ENCODE measurements around the gene NFATC3. TPM values are rescaled to one million over a fixed set of nuclear protein-coding genes. Genes with fewer than 3 reads are reported as not detected.

Gene NFATC3
- 100 to 1,000 TPM; 166 to 169 TPM for total RNA-seq

GRCh38 chr16:68085259-68086071, at the start of gene NFATC3:
NFATC3 (plus strand) TSS chr16:68085370; CDS start chr16:68085682, 312 bp downstream.
- ChIA-PET POLR2A (interaction anchor here (0.7 to 4.1 kb wide), 12 partner anchors 10 to 204 kb away, joined by 3 to 76 read pairs (median 6); no protein-coding TSS in a partner anchor), CTCF (interaction anchor here (1.3 to 8.4 kb wide), 9 partner anchors 8 to 150 kb away, joined by 3 to 142 read pairs (median 7); partner anchors contain the start of genes DDX28, DUS2 and PSMB10)
- Mint-ChIP-seq H3K4me1 (ENCODE audit: low read depth) (peaks cover 55% of the 10 kb centered on the region), H3K27ac (peak within 1 kb of the TSS; percentile 94), H3K27me3 (ENCODE audit: low read depth) (no peaks in the 10 kb centered on the region), H3K36me3 (ENCODE audit: low read depth) (peaks cover 40% of the 10 kb centered on the region), H3K9me3 (ENCODE audit: insufficient read depth) (no peaks in the 10 kb centered on the region), H3K4me3 (peak within 1 kb of the TSS; percentile 88)
- DNase-seq (peak; percentile 99), ATAC-seq (peak; percentile 79)

DNA sequence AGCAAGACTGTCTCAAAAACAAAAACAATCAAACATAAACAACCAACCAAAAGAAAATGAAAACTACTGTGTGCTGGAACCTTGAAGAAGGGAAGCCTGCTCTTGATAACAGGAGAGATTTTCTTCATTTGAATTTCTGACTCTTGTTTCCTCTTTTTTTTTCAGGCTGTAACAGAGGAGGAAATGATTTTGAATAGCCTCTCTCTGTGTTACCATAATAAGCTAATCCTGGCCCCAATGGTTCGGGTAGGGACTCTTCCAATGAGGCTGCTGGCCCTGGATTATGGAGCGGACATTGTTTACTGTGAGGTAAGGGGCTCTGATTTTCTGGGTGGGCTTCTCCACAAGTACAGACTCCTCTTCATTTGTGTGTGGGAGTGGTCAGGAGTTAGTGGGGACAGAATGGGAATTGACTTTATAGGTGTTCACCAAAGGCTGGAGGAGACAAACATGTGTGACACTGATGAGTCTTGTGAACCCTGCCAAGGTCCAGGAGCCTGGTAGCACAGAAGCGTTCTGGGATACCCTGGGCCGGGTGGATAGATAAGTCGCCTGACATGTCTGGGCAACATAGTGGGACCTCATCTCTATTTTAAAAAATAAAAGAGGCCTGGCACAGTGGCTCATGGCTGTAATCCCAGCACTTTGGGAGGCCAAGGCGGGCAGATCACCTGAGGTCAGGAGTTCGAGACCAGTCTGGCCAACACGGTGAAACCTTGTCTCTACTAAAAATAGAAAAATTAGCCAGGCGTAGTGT, 47.2 kb upstream of the NFATC3 start:
- peak overlapping the region; percentile 10 for H3K27ac Mint-ChIP-seq
- CTCF ChIA-PET, result interaction anchor here (4.5 kb wide), 1 partner anchor 44 kb away, joined by 30 read pairs; no protein-coding TSS in a partner anchor
- H3K27me3 Mint-ChIP-seq (ENCODE audit: low read depth), result no peaks in the 10 kb centered on the region

DNA sequence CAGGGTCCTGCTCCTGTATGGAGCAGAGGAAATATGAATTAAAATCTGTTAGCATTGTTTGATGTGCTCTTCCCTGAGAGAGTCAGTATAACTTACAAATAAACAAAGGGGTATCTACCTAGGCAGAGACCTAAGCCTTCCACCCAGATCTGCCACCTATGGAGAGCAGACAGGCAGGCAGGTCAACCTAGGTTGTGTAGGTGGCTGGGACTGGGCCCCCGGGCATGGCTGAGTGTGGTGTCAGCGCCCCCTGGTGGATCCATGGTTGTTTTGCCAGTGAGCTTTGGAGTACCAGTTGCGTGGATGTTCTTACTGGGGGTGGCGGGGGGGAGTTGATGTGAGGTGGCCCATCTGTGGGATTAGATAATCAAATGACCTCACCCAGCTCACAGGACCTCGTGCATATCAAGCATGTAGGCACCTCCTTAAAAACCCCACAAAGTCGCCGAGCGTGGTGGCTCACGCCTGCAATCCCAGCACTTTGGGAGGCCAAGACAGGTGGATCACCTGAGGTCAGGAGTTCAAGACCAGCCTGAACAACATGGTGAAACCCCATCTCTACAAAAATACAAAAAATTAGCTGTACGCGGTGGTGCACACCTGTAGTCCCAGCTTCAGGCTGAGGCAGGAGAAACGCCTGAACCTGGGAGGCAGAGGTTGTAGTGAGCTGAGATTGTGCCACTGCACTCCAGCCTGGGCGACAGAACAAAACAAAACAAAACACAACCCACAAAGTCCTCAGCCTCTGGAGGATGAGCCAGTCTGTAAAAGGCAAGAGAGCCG, 44.5 kb upstream of the NFATC3 start:
- CTCF ChIA-PET, result interaction anchor here (0.6 to 4.5 kb wide), 53 partner anchors 9 to 520 kb away, joined by 3 to 32 read pairs (median 7); partner anchors contain the start of genes DDX28, DPEP2, DPEP3 and DUS2
- Mint-ChIP-seq H3K4me3 (no peak overlapping the region), H3K27ac (peak overlapping the region; percentile 69), H3K4me1 (ENCODE audit: low read depth) (peaks cover 26% of the 10 kb centered on the region), H3K27me3 (ENCODE audit: low read depth) (no peaks in the 10 kb centered on the region), H3K9me3 (ENCODE audit: insufficient read depth) (no peaks in the 10 kb centered on the region), H3K36me3 (ENCODE audit: low read depth) (peaks cover 30% of the 10 kb centered on the region)
- DNase-seq (peak; percentile 93), ATAC-seq (peak; percentile 99)
- POLR2A ChIA-PET, result interaction anchor here (0.6 to 2.7 kb wide), 10 partner anchors 9 to 104 kb away, joined by 3 to 12 read pairs (median 3); partner anchors contain the start of genes DDX28, DUS2 and PSMB10

More for the DNA sequence above, 47.2 kb upstream of the NFATC3 start:
- no peak for DNase-seq
- ATAC-seq, result no peak
- POLR2A ChIA-PET, result interaction anchor here (1.3 kb wide), 1 partner anchor 16 kb away, joined by 5 read pairs; the partner anchor contains the start of genes DDX28 and DUS2
- Mint-ChIP-seq H3K9me3 (ENCODE audit: insufficient read depth) (no peaks in the 10 kb centered on the region), H3K4me3 (no peak overlapping the region), H3K4me1 (ENCODE audit: low read depth) (peaks cover 32% of the 10 kb centered on the region), H3K36me3 (ENCODE audit: low read depth) (peaks cover 26% of the 10 kb centered on the region)

DNA sequence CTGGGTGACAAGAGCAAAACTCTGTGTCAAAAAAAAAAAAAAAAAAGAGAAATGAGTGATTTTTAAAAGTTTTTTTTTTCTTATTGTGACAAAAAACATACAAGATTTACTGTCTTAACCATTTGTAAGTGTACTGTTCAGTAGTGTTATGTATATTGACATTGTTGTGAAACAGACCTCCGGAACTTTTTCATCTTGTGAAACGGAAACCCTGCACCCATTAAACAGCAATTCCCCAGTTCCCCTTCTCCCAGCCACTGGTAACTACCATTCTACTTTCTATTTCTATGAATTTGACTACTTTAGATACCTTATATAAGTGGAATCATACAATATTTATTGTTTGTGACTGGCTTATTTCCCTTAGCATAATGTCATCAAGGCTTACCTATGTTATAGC, 43.4 kb upstream of the NFATC3 start:
- H3K27ac Mint-ChIP-seq, result no peak overlapping the region
- DNase-seq, result no peak
- H3K4me3 Mint-ChIP-seq, result no peak overlapping the region
- CTCF ChIA-PET, result interaction anchor here (0.9 to 4.5 kb wide), 17 partner anchors 9 to 226 kb away, joined by 3 to 32 read pairs (median 8); partner anchors contain the start of genes DPEP2, DPEP3 and PSMB10
- POLR2A ChIA-PET, result interaction anchor here (2.7 kb wide), 1 partner anchor 106 kb away, joined by 12 read pairs; the partner anchor contains the start of gene PSMB10
- peaks cover 31% of the 10 kb centered on the region for H3K36me3 Mint-ChIP-seq (ENCODE audit: low read depth)
- ATAC-seq, result no peak
- H3K4me1 Mint-ChIP-seq (ENCODE audit: low read depth), result peaks cover 28% of the 10 kb centered on the region
- H3K9me3 Mint-ChIP-seq (ENCODE audit: insufficient read depth), result no peaks in the 10 kb centered on the region
- H3K27me3 Mint-ChIP-seq (ENCODE audit: low read depth), result no peaks in the 10 kb centered on the region

GRCh38 chr16:68046106-68046505, 39.1 kb upstream of the NFATC3 start:
- DNase-seq (no peak), ATAC-seq (no peak)
- peaks cover 35% of the 10 kb centered on the region for H3K36me3 Mint-ChIP-seq (ENCODE audit: low read depth)
- H3K9me3 Mint-ChIP-seq (ENCODE audit: insufficient read depth), result no peaks in the 10 kb centered on the region
- no peak overlapping the region for H3K4me3 Mint-ChIP-seq
- ChIA-PET POLR2A (no interaction called here), CTCF (interaction anchor here (1.4 to 2.4 kb wide), 2 partner anchors 15 to 18 kb away, joined by 4 to 5 read pairs; no protein-coding TSS in a partner anchor)
- H3K27me3 Mint-ChIP-seq (ENCODE audit: low read depth), result no peaks in the 10 kb centered on the region
- H3K4me1 Mint-ChIP-seq (ENCODE audit: low read depth), result peaks cover 5% of the 10 kb centered on the region
- H3K27ac Mint-ChIP-seq, result no peak overlapping the region

DNA sequence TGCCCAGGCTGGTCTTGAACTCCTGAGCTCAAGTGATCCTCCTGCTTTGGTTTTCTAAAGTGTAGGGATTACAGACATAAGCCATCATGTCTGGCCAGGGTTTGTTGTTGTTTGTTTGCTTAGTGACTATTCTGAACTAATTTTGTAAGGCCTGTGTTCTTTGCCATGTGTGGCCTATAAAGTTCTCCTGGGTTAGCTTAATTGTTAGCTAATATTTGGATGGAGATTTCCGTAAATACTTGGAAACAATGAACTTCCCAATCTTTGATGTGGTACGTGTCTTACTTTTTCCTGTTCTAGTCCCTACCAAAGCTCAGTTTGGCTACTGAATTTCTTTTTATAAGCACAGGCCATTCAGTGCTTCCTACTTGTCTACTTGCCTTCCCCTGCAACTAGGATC, 37.2 kb upstream of the NFATC3 start:
- H3K4me3 Mint-ChIP-seq, result no peak overlapping the region
- ChIA-PET CTCF (interaction anchor here (1.2 to 1.5 kb wide), 2 partner anchors 16 to 25 kb away, joined by 4 to 5 read pairs; partner anchors contain the start of genes DDX28 and DUS2), POLR2A (interaction anchor here (0.7 to 1.3 kb wide), 2 partner anchors 12 to 134 kb away, joined by 4 to 5 read pairs; no protein-coding TSS in a partner anchor)
- peaks cover 41% of the 10 kb centered on the region for H3K36me3 Mint-ChIP-seq (ENCODE audit: low read depth)
- no peaks in the 10 kb centered on the region for H3K27me3 Mint-ChIP-seq (ENCODE audit: low read depth)
- H3K27ac Mint-ChIP-seq, result no peak overlapping the region
- ATAC-seq, result no peak
- H3K9me3 Mint-ChIP-seq (ENCODE audit: insufficient read depth), result no peaks in the 10 kb centered on the region
- no peak for DNase-seq
- peaks cover 5% of the 10 kb centered on the region for H3K4me1 Mint-ChIP-seq (ENCODE audit: low read depth)

- H3K4me1 Mint-ChIP-seq (ENCODE audit: low read depth), result peaks cover 5% of the 10 kb centered on the region
- DNase-seq (no peak), ATAC-seq (no peak)
- H3K9me3 Mint-ChIP-seq (ENCODE audit: insufficient read depth), result no peaks in the 10 kb centered on the region
- no peak overlapping the region for H3K4me3 Mint-ChIP-seq
- POLR2A ChIA-PET, result no interaction called here
- H3K36me3 Mint-ChIP-seq (ENCODE audit: low read depth), result peaks cover 51% of the 10 kb centered on the region
- CTCF ChIA-PET, result no interaction called here
- H3K27ac Mint-ChIP-seq, result peak overlapping the region; percentile 32
- H3K27me3 Mint-ChIP-seq (ENCODE audit: low read depth), result no peaks in the 10 kb centered on the region
These were observed 35.7 kb upstream of the NFATC3 start for GRCh38 chr16:68049449-68049848.

DNA sequence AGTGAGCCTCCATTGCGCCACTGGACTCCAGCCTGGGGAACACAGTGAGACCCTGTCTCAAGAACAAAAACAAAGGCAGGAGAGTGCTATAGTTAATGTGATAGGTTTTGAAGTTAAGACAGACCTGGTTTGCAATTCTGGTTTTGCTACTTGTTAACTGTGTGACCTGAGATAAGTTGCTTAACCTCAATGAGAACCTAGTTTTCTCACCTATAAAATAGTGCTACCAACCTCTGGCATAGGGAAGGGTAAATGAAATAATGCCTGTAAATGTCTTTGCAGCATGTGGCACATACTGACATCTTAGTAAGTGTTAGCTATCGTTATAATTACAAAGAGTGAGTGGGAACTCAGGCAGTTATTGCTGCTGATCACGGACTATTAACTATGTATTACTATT, 29.8 kb upstream of the NFATC3 start:
- Mint-ChIP-seq H3K4me1 (ENCODE audit: low read depth) (peaks cover 19% of the 10 kb centered on the region), H3K27ac (no peak overlapping the region), H3K36me3 (ENCODE audit: low read depth) (peaks cover 64% of the 10 kb centered on the region), H3K4me3 (no peak overlapping the region), H3K9me3 (ENCODE audit: insufficient read depth) (no peaks in the 10 kb centered on the region), H3K27me3 (ENCODE audit: low read depth) (no peaks in the 10 kb centered on the region)
- ATAC-seq (no peak), DNase-seq (no peak)
- POLR2A ChIA-PET, result no interaction called here
- CTCF ChIA-PET, result interaction anchor here (1.5 to 2.3 kb wide), 2 partner anchors 14 to 239 kb away, joined by 5 to 7 read pairs; no protein-coding TSS in a partner anchor

DNA sequence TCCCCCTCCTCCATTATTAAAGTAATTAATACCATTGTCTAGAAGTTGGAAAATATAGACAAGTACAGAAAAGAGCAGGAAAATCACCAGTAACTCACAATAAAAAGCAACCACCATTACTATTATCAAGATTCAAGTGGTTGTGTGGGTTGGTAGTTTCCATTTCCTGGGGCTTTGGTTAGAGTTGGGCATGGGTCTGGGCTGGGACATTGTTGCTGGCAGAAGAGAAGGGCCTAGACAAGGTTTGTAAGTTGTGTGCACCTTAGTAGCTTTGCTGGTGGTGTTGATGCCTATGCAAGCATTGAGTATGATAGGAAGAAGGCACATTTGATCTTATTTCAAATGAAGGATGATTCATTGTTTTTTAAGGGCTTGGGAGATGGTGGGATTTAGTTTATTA, 25.4 kb upstream of the NFATC3 start:
- peaks cover 58% of the 10 kb centered on the region for H3K4me1 Mint-ChIP-seq (ENCODE audit: low read depth)
- peak overlapping the region; percentile 81 for H3K27ac Mint-ChIP-seq
- H3K4me3 Mint-ChIP-seq, result peak overlapping the region; percentile 9
- H3K27me3 Mint-ChIP-seq (ENCODE audit: low read depth), result no peaks in the 10 kb centered on the region
- ChIA-PET POLR2A (interaction anchor here (0.5 to 1.2 kb wide), 4 partner anchors 10 to 58 kb away, joined by 3 to 8 read pairs (median 4); no protein-coding TSS in a partner anchor), CTCF (interaction anchor here (3.8 to 7.5 kb wide), 2 partner anchors 26 to 243 kb away, joined by 8 to 78 read pairs; partner anchors contain the start of gene NFATC3)
- ATAC-seq (peak; percentile 28), DNase-seq (peak; percentile 52)
- no peaks in the 10 kb centered on the region for H3K9me3 Mint-ChIP-seq (ENCODE audit: insufficient read depth)
- H3K36me3 Mint-ChIP-seq (ENCODE audit: low read depth), result peaks cover 63% of the 10 kb centered on the region

DNA sequence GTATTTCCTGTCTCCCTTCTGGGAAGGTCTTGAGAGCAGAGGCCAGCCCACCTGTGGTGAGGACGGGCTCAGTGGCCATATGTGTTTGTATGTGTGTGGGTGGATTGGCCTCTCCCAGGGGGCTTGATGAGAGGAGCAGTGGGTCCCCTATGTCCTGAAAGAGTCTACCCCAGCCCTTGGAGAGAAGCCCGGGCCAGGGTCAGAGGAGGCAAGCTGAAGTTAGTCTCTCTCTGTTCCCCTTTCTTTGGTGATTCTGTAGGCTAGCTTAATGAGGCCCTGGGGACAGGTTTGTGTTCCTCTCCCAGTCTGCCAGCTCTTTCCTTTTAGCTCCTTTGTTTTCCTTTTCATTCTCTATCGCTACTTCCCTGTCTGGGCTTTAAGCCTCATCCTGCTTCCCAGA, 23.8 kb upstream of the NFATC3 start:
- peaks cover 74% of the 10 kb centered on the region for H3K4me1 Mint-ChIP-seq (ENCODE audit: low read depth)
- no peaks in the 10 kb centered on the region for H3K27me3 Mint-ChIP-seq (ENCODE audit: low read depth)
- DNase-seq (no peak), ATAC-seq (no peak)
- H3K4me3 Mint-ChIP-seq, result no peak overlapping the region
- ChIA-PET POLR2A (interaction anchor here (0.6 to 2.4 kb wide), 7 partner anchors 9 to 210 kb away, joined by 3 to 27 read pairs (median 4); partner anchors contain the start of gene NFATC3), CTCF (interaction anchor here (0.8 to 7.5 kb wide), 8 partner anchors 9 to 245 kb away, joined by 4 to 78 read pairs (median 13); partner anchors contain the start of gene NFATC3)
- H3K36me3 Mint-ChIP-seq (ENCODE audit: low read depth), result peaks cover 61% of the 10 kb centered on the region
- H3K27ac Mint-ChIP-seq, result peak overlapping the region; percentile 95
- no peaks in the 10 kb centered on the region for H3K9me3 Mint-ChIP-seq (ENCODE audit: insufficient read depth)

All from activated CD8-positive, alpha-beta T cell treated with anti-CD3 and anti-CD28 coated beads, Interleukin-2, amount 10 ng/mL, durations not matched to agents 7 days and 5 days (primary cell).